GM12874 (cell line): ENCODE measurements around the gene MECP2.

Source experiments
- CTCF ChIP-seq: IDR thresholded peaks from 2 replicates; pipeline ENCODE4 v1.5.1; 2011; ENCODE audit warnings: low read depth, mild to moderate bottlenecking, control low read depth, low read length, moderate library complexity; ENCODE audit not compliant: insufficient read depth

MECP2 gene

GRCh38 chrX:153983321-153983801 is 114.2 kb downstream of the MECP2 start:
- no peak for TF ChIP-seq CTCF

GRCh38 chrX:153981771-153982533 is 115.6 kb downstream of the MECP2 start:
- no peak for TF ChIP-seq CTCF

- no peak for TF ChIP-seq CTCF
Observed at GRCh38 chrX:153981231-153981630, 116.3 kb downstream of the MECP2 start.

GRCh38 chrX:153974726-153975286 is 122.7 kb downstream of the MECP2 start:
- no peak for TF ChIP-seq CTCF

GRCh38 chrX:153974003-153974725 is 123.4 kb downstream of the MECP2 start:
- TF ChIP-seq CTCF, result no peak

GRCh38 chrX:153973127-153974002 is 124.2 kb downstream of the MECP2 start:
- no peak for TF ChIP-seq CTCF
